Activated CD4-positive, alpha-beta T cell treated with anti-CD3 and anti-CD28 coated beads, Interleukin-2, amount 10 ng/mL, durations not matched to agents 24 days and 14 days (primary cell): Measurements from ENCODE around the gene TAPT1. TPM values are rescaled to one million over a fixed set of nuclear protein-coding genes. Genes with fewer than 3 reads are reported as not detected.
A peak's percentile ranks its signal among the peaks of the same experiment; 100 is the strongest.
"Not testable (repeated sequence)": the region's sequence is repeated elsewhere in the genome, so short reads cannot be mapped to it uniquely, and the experiment has no call there.

Experiments
- DNase-seq: peaks from one replicate; pipeline ENCODE4 v3.0.0; 2022
- H3K27ac Mint-ChIP-seq: one replicate; pipeline ENCODE4 v1.8.0; 2022; ENCODE audit warnings: mild to moderate bottlenecking, mixed read lengths
- H3K27me3 Mint-ChIP-seq: one replicate; pipeline ENCODE4 v1.8.0; 2022; ENCODE audit warnings: mixed read lengths
- H3K36me3 Mint-ChIP-seq: one replicate; pipeline ENCODE4 v1.8.0; 2022; ENCODE audit warnings: low read depth, mild to moderate bottlenecking, mixed read lengths
- H3K4me1 Mint-ChIP-seq: one replicate; pipeline ENCODE4 v1.8.0; 2021; ENCODE audit warnings: mixed read lengths
- H3K4me3 Mint-ChIP-seq: one replicate; pipeline ENCODE4 v1.8.0; 2022; ENCODE audit warnings: mild to moderate bottlenecking, moderate library complexity, mixed read lengths
- H3K9me3 Mint-ChIP-seq: one replicate; pipeline ENCODE4 v1.8.0; 2021; ENCODE audit warnings: mixed read lengths
- intact Hi-C: fragments of 100-400 bp; cut with micrococcal nuclease; formaldehyde crosslinking; loops from one replicate; pipeline ENCODE4 v1.15.1; 2023
- total RNA-seq: library from RNA; stranded (reverse); gene quantifications from 2 replicates; pipeline ENCODE4 v1.2.3, GENCODE V29; 2022

Gene TAPT1
- total RNA-seq, 1 donor from 2014 or later: 29.3 TPM

- intact Hi-C loops: no loop called here
- no peak overlapping the region for H3K4me3 Mint-ChIP-seq
These were observed 58.1 kb downstream of the TAPT1 start for GRCh38 chr4:16168144-16168543.

GRCh38 chr4:16165931-16166330 lies 60.3 kb downstream of the TAPT1 start:
- H3K4me3 Mint-ChIP-seq: no peak overlapping the region
- H3K4me1 Mint-ChIP-seq: peaks cover 2% of the 10 kb centered on the region
- peak; percentile 46 for DNase-seq
- intact Hi-C loops: no loop called here
- H3K36me3 Mint-ChIP-seq: peaks cover 61% of the 10 kb centered on the region
- no peaks in the 10 kb centered on the region for H3K9me3 Mint-ChIP-seq
- H3K27me3 Mint-ChIP-seq: no peaks in the 10 kb centered on the region
- peak overlapping the region; percentile 27 for H3K27ac Mint-ChIP-seq

More at GRCh38 chr4:16168144-16168543, 58.1 kb downstream of the TAPT1 start:
- DNase-seq: peak; percentile 28
- Mint-ChIP-seq H3K4me1 (no peaks in the 10 kb centered on the region), H3K27ac (no peak overlapping the region), H3K9me3 (no peaks in the 10 kb centered on the region), H3K27me3 (no peaks in the 10 kb centered on the region), H3K36me3 (peaks cover 51% of the 10 kb centered on the region)

- no peaks in the 10 kb centered on the region for H3K27me3 Mint-ChIP-seq
- intact Hi-C loops: no loop called here
- peaks cover 37% of the 10 kb centered on the region for H3K36me3 Mint-ChIP-seq
- peaks cover 2% of the 10 kb centered on the region for H3K4me1 Mint-ChIP-seq
- peak; percentile 52 for DNase-seq
- no peak overlapping the region for H3K4me3 Mint-ChIP-seq
- no peaks in the 10 kb centered on the region for H3K9me3 Mint-ChIP-seq
- H3K27ac Mint-ChIP-seq: no peak overlapping the region
These were observed 63.4 kb downstream of the TAPT1 start for GRCh38 chr4:16162891-16163290.

- intact Hi-C loops: no loop called here
These were observed 64.3 kb downstream of the TAPT1 start for GRCh38 chr4:16161851-16162408.

GRCh38 chr4:16160457-16160856 lies 65.8 kb downstream of the TAPT1 start:
- Mint-ChIP-seq H3K27ac (no peak overlapping the region), H3K4me3 (no peak overlapping the region), H3K36me3 (peaks cover 25% of the 10 kb centered on the region), H3K9me3 (no peaks in the 10 kb centered on the region), H3K4me1 (peaks cover 2% of the 10 kb centered on the region), H3K27me3 (no peaks in the 10 kb centered on the region)
- DNase-seq: no peak
- intact Hi-C loops: no loop called here

More at GRCh38 chr4:16161851-16162408, 64.3 kb downstream of the TAPT1 start:
- DNase-seq: no peak
- H3K9me3 Mint-ChIP-seq: no peaks in the 10 kb centered on the region
- no peak overlapping the region for H3K4me3 Mint-ChIP-seq
- H3K27me3 Mint-ChIP-seq: no peaks in the 10 kb centered on the region
- peaks cover 2% of the 10 kb centered on the region for H3K4me1 Mint-ChIP-seq
- peak overlapping the region; percentile 19 for H3K27ac Mint-ChIP-seq
- H3K36me3 Mint-ChIP-seq: peaks cover 35% of the 10 kb centered on the region

GRCh38 chr4:16159286-16159685 lies 67.0 kb downstream of the TAPT1 start:
- Mint-ChIP-seq H3K36me3 (peaks cover 19% of the 10 kb centered on the region), H3K27ac (no peak overlapping the region), H3K4me3 (no peak overlapping the region), H3K4me1 (peaks cover 2% of the 10 kb centered on the region), H3K9me3 (no peaks in the 10 kb centered on the region), H3K27me3 (no peaks in the 10 kb centered on the region)
- intact Hi-C loops: no loop called here
- no peak for DNase-seq

GRCh38 chr4:16158504-16158852 lies 67.8 kb downstream of the TAPT1 start:
- H3K27ac Mint-ChIP-seq: no peak overlapping the region
- no peaks in the 10 kb centered on the region for H3K27me3 Mint-ChIP-seq
- intact Hi-C loops: no loop called here
- H3K4me3 Mint-ChIP-seq: no peak overlapping the region
- H3K36me3 Mint-ChIP-seq: peaks cover 13% of the 10 kb centered on the region
- no peak for DNase-seq
- peaks cover 2% of the 10 kb centered on the region for H3K4me1 Mint-ChIP-seq
- H3K9me3 Mint-ChIP-seq: no peaks in the 10 kb centered on the region

GRCh38 chr4:16157609-16158503 lies 68.4 kb downstream of the TAPT1 start:
- Mint-ChIP-seq H3K4me3 (no peak overlapping the region), H3K27me3 (no peaks in the 10 kb centered on the region), H3K9me3 (no peaks in the 10 kb centered on the region), H3K4me1 (peaks cover 2% of the 10 kb centered on the region), H3K36me3 (peaks cover 11% of the 10 kb centered on the region), H3K27ac (no peak overlapping the region)
- intact Hi-C loops: no loop called here
- DNase-seq: no peak

GRCh38 chr4:16155528-16156169 lies 70.6 kb downstream of the TAPT1 start:
- Mint-ChIP-seq H3K4me3 (no peak overlapping the region), H3K9me3 (no peaks in the 10 kb centered on the region), H3K36me3 (no peaks in the 10 kb centered on the region), H3K4me1 (no peaks in the 10 kb centered on the region), H3K27ac (no peak overlapping the region), H3K27me3 (no peaks in the 10 kb centered on the region)
- no peak for DNase-seq
- intact Hi-C loops: no loop called here

GRCh38 chr4:16154451-16154850 lies 71.8 kb downstream of the TAPT1 start:
- no peaks in the 10 kb centered on the region for H3K27me3 Mint-ChIP-seq
- no peak overlapping the region for H3K27ac Mint-ChIP-seq
- H3K9me3 Mint-ChIP-seq: no peaks in the 10 kb centered on the region
- no peaks in the 10 kb centered on the region for H3K36me3 Mint-ChIP-seq
- no peaks in the 10 kb centered on the region for H3K4me1 Mint-ChIP-seq
- DNase-seq: no peak
- no peak overlapping the region for H3K4me3 Mint-ChIP-seq
- intact Hi-C loops: no loop called here

GRCh38 chr4:16150716-16151115 lies 75.6 kb downstream of the TAPT1 start:
- Mint-ChIP-seq H3K27ac (no peak overlapping the region), H3K4me1 (no peaks in the 10 kb centered on the region), H3K36me3 (no peaks in the 10 kb centered on the region), H3K4me3 (no peak overlapping the region), H3K27me3 (no peaks in the 10 kb centered on the region), H3K9me3 (no peaks in the 10 kb centered on the region)
- intact Hi-C loops: no loop called here
- no peak for DNase-seq

GRCh38 chr4:16144913-16145312 lies 81.4 kb downstream of the TAPT1 start:
- H3K9me3 Mint-ChIP-seq, H3K27ac Mint-ChIP-seq, H3K4me3 Mint-ChIP-seq, H3K4me1 Mint-ChIP-seq, H3K27me3 Mint-ChIP-seq, H3K36me3 Mint-ChIP-seq, intact Hi-C loops, DNase-seq: not testable (repeated sequence)

- no peak for DNase-seq
- Mint-ChIP-seq H3K4me3 (no peak overlapping the region), H3K9me3 (peaks cover 10% of the 10 kb centered on the region), H3K27me3 (peaks cover 3% of the 10 kb centered on the region), H3K27ac (no peak overlapping the region), H3K4me1 (no peaks in the 10 kb centered on the region), H3K36me3 (no peaks in the 10 kb centered on the region)
- intact Hi-C loops: no loop called here
These were observed 83.5 kb downstream of the TAPT1 start for GRCh38 chr4:16142598-16143310.

GRCh38 chr4:16140879-16141249 lies 85.4 kb downstream of the TAPT1 start:
- Mint-ChIP-seq H3K27ac (no peak overlapping the region), H3K36me3 (no peaks in the 10 kb centered on the region), H3K27me3 (peaks cover 3% of the 10 kb centered on the region), H3K4me3 (no peak overlapping the region), H3K4me1 (no peaks in the 10 kb centered on the region), H3K9me3 (peaks cover 10% of the 10 kb centered on the region)
- intact Hi-C loops: no loop called here
- no peak for DNase-seq
